AG04449 (cell line): ENCODE data around the gene CCDC194.

Experiments
- CTCF ChIA-PET: fragments of 350-600 bp; formaldehyde crosslinking; extraction: SDS; loops from one replicate; lab custom pipeline; 2021; ENCODE audit warnings: antibody characterized with exemption; lab: Yijun Ruan, JAX
- POLR2A ChIA-PET: fragments of 400-600, 350-600 bp; formaldehyde crosslinking; extraction: SDS; loops from one replicate; lab custom pipeline; 2020; ENCODE audit warnings: antibody characterized with exemption, inconsistent platforms; lab: Yijun Ruan, JAX
- DNase-seq: peaks from one replicate; pipeline ENCODE4 v3.0.0-alpha.2; 2010; ENCODE audit warnings: low read depth, low spot score
- H3K4me3 ChIP-seq: 2 replicates; pipeline ENCODE4 v1.5.1; 2011; ENCODE audit warnings: low read depth, mild to moderate bottlenecking, control low read depth, low read length
- TF ChIP-seq, protein P1 (sequence below): IDR thresholded peaks from one replicate; pipeline ENCODE4 v1.5.1; 2011; ENCODE audit warnings: mild to moderate bottlenecking, moderate library complexity, low read length, control low read depth, inconsistent platforms; ENCODE audit not compliant: insufficient read depth; ENCODE audit errors: missing control alignments

The CCDC194 gene

DNA sequence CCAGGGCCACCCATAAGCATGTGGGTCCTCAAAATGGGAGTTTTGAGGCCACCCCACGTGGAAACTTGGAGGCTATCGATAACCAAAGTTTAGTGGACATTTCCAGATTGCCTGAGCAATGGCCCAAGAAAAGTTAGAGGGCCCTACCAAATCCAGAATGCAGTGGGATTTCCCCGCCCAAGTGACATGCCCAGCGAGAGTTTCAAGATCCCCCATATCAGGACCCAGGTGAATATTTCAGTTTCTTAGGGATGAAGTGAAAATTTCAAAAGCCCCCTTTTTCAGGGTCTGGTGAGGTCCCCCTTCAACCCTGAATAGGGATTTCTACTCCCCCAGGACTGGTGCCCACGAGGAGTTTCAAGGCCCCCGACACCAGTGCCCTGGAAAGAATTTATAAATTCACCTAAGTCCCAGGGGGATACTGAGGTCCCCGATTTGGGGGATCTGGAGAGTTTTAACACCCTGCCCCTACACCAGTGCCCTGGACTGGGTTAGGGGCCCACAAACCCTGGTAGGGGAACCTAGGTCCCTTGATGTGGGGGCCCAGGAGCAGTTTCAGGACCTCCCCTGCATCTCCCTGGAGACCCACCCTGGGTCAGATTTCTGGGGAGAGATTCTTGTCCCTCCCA is 10.7 kb upstream of the CCDC194 start:
- TF ChIP-seq, protein P1, sequence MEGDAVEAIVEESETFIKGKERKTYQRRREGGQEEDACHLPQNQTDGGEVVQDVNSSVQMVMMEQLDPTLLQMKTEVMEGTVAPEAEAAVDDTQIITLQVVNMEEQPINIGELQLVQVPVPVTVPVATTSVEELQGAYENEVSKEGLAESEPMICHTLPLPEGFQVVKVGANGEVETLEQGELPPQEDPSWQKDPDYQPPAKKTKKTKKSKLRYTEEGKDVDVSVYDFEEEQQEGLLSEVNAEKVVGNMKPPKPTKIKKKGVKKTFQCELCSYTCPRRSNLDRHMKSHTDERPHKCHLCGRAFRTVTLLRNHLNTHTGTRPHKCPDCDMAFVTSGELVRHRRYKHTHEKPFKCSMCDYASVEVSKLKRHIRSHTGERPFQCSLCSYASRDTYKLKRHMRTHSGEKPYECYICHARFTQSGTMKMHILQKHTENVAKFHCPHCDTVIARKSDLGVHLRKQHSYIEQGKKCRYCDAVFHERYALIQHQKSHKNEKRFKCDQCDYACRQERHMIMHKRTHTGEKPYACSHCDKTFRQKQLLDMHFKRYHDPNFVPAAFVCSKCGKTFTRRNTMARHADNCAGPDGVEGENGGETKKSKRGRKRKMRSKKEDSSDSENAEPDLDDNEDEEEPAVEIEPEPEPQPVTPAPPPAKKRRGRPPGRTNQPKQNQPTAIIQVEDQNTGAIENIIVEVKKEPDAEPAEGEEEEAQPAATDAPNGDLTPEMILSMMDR = no peak
- no peak overlapping the region for H3K4me3 ChIP-seq
- no peak for DNase-seq
- ChIA-PET POLR2A (interaction anchor here (2.2 kb wide), 1 partner anchor 15 kb away, joined by 5 read pairs; the partner anchor contains the start of gene MVB12A), CTCF (interaction anchor here (0.6 to 2.1 kb wide), 6 partner anchors 8 to 19 kb away, joined by 3 to 8 read pairs (median 4); partner anchors contain the start of gene CCDC194)

DNA sequence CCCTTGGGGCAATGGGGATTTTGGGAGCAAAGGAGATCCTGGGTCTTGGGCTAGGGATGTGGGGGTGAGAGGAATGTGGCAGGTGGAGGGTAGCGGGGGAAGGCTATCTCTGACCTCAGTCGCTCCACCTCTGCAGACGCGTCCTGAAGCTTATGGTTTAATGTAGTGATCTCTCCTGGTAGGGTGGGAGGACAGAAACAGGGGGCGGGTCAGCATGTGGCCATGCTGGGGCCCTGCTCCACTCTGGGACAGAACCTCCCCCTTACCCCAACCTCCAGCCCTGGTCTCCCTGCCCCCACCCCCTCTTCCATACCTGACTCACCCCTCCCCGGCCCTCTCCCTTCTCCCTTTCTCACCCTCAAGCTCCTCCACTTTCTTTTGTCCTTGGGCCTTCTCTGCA is 10.0 kb upstream of the CCDC194 start:
- TF ChIP-seq, protein P1 = no peak

DNA sequence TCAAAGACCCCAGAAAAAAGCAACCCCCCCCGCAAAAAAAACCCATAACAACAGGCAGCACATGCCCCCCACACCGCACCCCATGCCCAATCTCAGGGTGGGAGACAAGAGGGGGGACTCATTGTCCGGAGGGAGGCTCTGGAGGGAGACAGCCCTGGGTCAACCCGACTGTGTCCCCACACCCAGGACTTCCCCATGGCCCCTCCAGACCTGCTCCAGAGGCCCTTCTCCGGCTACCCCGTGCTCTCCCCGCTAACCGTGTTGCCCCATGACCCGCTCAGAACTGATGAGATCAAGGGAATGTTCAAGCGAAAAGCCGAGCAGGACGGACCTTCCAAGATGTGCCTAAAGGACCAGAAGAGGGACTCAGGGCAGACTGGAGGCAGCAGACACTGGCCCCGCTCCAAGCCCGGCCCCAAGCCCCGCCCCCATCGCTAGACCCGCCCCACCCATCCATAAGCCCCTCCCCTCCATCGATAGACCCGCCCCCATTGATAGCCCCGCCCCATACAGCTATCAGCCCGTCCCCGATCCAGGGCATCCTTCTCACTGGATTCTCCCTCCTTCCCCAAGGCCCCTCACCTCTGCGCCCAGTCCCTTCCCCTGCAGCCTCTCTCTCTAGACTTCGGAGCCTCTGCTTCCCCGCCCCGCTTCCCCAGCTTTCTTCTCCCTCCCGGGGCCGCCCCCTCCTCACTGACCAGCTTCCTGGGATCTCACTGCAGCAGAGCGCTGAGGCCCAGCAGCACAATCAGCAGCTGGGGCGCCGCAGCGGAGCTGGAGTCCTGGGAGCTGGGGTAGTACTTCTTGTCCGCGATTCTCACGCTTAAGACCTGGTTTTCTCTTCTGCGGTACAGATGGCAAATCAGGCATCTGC is 9.2 kb upstream of the CCDC194 start:
- H3K4me3 ChIP-seq = no peak overlapping the region
- TF ChIP-seq, protein P1 = no peak
- ChIA-PET POLR2A (no interaction called here), CTCF (interaction anchor here (0.8 to 2.1 kb wide), 4 partner anchors 14 to 111 kb away, joined by 3 to 8 read pairs (median 4); no protein-coding TSS in a partner anchor)
- DNase-seq = no peak

More for the DNA sequence above, 10.0 kb upstream of the CCDC194 start:
- no peak overlapping the region for H3K4me3 ChIP-seq
- CTCF ChIA-PET = interaction anchor here (0.8 to 2.1 kb wide), 4 partner anchors 15 to 111 kb away, joined by 3 to 8 read pairs (median 4); no protein-coding TSS in a partner anchor
- POLR2A ChIA-PET = no interaction called here
- DNase-seq = no peak

DNA sequence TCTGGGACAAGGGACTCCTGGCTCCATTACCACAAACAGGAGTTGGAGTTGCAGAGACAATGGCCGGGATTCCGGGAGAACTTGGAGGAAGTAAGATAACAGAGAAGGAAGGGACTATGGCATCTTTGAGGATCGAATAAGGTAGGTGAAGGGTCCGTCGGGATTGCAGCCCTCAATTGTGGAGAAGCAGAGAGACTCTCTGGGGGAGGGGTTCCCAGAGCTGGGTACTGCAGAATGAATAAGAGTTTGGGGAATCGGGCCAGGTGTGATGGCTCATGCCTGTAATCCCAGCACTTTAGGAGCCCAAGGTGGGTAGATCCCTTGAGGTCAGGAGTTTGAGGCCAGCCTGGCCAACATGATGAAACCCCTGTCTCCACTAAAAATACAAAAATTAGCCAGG is 7.6 kb upstream of the CCDC194 start:
- ChIA-PET CTCF (interaction anchor here (1.0 kb wide), 1 partner anchor 16 kb away, joined by 3 read pairs; no protein-coding TSS in a partner anchor), POLR2A (no interaction called here)
- DNase-seq = no peak
- TF ChIP-seq, protein P1 = no peak
- no peak overlapping the region for H3K4me3 ChIP-seq

DNA sequence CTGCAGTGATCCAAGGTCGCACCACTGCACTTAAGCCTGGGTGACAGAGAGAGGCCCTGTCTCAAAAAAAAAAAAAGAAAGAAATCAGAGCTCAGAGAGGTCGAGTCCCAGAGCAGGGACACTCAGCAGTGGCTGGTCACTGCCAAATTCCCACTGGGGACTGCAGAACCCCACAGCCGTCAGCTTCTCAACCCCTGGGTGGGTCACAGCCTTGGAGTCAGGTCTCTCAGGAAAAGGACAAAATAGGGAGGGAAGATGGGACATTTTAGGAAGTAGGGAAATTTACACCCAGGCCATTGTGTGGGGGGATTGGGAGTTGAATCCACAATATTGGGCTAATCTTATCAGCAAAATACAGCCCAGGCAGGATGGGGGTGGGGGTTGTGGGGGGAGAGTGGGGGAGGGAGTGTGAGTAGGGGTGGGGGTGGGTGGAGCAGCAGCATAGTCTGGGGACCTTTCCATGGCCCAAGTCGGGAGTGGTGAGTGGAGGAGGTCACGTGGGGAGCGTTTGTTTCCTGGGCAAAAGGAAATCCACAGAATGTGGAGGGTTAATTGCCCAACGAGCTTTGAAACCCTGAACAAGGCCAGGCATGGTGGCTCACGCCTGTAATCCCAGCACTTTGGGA is 5.0 kb upstream of the CCDC194 start:
- CTCF ChIA-PET = interaction anchor here (0.8 to 3.4 kb wide), 6 partner anchors 10 to 55 kb away, joined by 3 to 19 read pairs (median 3); partner anchors contain the start of gene PLVAP
- POLR2A ChIA-PET = no interaction called here
- no peak for DNase-seq
- no peak overlapping the region for H3K4me3 ChIP-seq
- TF ChIP-seq, protein P1 = no peak
